GM21381 (cell line): ENCODE data around the gene ARL15.

Experiments used
- ATAC-seq: cut with Tn5 transposase; IDR thresholded peaks from one replicate; pipeline ENCODE4 v1.9.1; 2021; ENCODE audit warnings: mild to moderate bottlenecking, moderate library complexity; ENCODE audit not compliant: unreplicated experiment

Gene ARL15

GRCh38 chr5:54162184-54162583 lies 148.2 kb downstream of the ARL15 start:
- ATAC-seq, result no peak

DNA sequence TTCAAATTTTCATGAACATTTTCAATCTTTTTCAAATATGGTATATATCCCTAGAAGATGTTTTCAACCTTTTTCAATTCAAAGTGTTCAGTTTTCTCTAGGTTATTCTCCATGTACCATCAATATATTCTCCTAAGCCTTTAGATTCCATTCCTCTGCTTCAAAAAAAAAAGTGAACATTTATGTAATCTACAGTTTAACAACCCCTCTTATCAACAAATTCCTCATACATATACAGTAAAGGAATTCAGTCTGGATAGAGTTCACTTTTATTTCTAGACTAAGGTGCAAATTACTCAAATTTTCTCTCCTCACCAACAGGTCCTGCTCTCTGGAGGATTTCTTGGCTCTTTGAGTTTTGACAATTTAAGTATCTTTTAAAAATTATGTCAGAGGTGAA lies 150.0 kb downstream of the ARL15 start:
- ATAC-seq, result no peak

- no peak for ATAC-seq
Observed at GRCh38 chr5:54159893-54160195, 150.5 kb downstream of the ARL15 start.

DNA sequence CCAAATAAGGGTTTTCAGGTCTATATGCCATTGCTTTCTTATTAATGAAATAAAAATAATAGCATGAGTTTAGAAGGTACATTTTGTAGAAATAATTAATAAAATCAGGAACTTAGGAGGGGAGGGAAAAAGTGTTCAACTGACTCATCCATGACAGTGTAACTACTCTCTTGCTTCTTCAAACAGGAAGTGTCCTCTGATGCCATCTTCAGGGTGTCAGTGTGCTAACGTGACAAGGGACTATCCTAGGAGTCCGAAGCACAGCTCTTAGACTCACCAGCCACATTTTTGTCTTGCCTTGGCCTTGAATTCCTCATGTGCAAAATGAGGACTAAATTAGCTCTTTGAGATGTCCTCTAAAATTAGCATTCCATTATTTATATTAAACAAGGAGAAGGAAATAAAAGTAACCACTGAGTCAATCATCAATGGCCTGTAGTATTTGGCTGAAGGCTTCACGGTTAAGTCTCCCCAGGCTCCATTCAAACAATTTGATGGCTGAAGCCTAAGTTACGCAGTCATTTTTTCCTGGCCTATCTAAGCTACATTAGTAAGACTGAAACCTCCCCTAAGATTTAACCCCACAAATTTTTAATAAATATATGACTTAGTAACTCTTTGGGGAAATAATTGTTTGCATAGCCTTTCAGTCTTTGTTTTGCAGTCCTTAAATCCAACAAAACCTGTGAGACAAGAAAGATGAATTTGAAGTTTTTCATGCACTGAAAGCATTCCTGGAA lies 151.1 kb downstream of the ARL15 start:
- no peak for ATAC-seq

GRCh38 chr5:54156577-54156976 lies 153.8 kb downstream of the ARL15 start:
- no peak for ATAC-seq

- ATAC-seq, result no peak
Observed at GRCh38 chr5:54150841-54151240, 159.5 kb downstream of the ARL15 start.

DNA sequence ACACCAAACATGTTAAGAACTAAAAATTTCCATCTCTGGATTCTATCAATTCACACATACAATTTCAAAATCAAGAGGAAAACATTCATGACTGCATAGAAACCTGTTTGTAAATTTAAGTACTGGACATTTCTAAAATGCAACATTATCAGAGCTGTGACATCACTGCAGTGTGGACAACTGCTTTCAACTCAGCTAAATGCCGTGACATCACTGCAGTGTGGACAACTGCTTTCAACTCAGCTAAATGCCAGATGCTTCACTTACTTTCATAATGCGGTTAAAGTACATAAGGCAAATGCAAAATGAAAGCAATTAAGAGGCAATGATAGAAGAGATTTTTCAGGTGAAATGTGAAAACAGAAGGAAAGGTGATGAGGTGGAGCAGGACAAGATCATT lies 161.5 kb downstream of the ARL15 start:
- ATAC-seq, result no peak

DNA sequence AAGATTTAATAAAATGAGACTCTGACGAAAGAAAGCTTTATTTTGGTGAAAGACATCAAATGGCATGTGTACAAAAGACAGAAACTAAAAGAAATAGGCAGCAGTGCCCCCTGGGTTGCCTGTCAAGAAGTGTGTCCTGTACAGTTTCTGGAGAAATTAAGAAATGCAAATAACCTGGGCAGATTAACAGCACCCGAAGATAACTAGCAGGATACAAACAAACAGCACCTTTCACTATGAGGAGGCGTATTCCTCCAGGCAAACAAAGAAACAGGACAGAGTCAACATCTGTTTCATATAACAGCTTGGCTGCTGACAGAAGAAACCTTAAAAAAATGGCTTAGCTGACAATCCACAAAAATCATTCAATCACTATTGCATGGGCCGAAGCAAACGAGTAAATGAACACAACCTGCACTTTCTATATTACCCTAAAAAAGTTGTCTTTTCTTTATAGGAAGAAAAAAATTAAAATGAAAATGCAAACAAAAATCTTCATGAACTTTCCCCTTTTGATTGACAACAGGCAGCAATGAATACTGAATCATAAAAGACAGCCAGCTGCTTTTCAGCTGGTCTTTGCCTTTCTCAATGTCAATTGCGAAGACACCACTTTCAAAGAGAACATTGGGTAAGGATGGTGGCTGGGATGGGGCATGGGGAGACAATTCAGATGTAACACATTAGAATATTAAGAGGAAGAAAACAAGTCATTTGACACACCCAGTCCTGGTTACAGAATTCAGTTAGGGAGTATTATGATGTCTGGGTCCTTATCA lies 162.1 kb downstream of the ARL15 start:
- ATAC-seq, result no peak

DNA sequence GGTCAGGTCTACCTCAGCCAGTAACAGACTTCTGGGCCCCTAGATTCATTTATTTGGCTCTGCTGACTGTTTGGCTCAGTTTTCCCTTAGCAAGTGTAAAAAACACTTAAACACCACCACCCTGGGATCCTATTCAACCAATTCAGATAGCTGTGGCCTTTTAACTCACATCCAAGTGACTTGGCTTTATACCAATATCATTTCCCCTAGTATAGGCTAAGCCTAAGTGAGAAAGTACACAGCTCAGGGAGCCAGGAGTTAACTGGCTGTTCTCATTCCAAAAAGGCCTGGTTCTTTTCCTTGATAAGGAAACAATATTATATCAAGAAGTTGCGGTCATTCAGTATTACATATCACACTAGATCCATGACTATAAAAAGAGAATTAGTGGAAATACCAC lies 163.5 kb downstream of the ARL15 start:
- ATAC-seq, result no peak

- no peak for ATAC-seq
Observed at GRCh38 chr5:54146390-54146789, 164.0 kb downstream of the ARL15 start.

- no peak for ATAC-seq
Observed at GRCh38 chr5:54140247-54140840, 170.0 kb downstream of the ARL15 start.

DNA sequence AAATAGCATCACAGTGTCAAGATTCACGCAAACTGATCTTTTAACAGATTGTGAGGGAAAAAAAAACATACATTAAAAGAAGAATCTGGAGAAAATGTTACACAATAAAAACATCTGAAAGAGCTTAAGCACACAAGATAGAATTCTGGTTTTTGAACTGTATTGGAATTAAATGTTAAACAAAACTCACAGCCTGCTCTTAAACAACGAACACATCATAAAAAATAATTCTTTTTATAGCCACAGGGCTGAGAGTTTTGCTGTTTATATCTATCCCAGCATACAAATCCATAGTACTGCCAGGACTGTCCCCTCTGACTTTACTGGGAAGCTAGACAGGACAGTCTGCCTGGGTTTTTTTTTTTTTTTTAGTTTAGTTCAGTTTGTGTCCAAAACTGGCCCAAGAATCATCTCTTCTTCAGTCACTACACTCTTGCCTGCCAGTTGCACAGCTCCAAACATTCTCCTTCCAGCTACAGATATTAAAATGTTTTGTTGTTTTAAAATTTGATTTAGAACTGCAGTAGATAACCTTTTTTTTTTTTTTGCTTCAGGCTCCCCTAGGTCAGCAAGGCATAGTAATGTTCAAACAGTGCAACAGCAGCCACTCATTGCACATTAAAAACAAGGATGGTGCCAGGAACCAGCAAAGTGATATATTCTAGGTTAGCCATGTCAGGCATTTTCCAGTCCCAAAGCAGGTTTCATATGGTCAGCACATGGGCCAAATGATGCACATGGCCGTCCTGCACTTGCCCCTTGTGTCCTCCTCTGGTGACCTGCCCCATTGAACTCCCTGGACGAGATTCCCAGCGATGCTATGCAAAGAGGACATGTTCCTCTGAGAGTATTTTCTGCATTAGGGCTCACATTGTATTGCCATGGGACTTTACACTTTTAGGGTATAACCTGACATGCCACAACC lies 173.6 kb downstream of the ARL15 start:
- ATAC-seq, result no peak

GRCh38 chr5:54135042-54135441 lies 175.3 kb downstream of the ARL15 start:
- no peak for ATAC-seq

DNA sequence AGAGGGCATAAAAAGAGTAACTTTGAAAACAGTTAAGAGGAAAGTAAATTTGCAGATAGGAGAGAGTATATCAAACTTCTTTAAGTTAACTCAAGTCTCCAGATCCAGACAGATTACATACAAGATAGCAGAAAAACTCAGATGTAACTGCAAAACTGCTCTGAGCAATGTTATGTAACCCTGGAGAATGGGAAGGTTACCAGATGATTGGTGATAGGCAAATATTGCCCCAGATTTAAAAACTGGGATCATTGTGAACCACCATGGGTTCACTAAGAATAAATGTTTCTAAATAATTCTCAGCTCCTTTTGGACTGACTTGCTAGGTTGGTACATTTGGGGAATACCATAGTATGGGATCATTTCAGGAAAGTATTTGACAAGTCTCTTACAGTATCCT lies 176.5 kb downstream of the ARL15 start:
- no peak for ATAC-seq

DNA sequence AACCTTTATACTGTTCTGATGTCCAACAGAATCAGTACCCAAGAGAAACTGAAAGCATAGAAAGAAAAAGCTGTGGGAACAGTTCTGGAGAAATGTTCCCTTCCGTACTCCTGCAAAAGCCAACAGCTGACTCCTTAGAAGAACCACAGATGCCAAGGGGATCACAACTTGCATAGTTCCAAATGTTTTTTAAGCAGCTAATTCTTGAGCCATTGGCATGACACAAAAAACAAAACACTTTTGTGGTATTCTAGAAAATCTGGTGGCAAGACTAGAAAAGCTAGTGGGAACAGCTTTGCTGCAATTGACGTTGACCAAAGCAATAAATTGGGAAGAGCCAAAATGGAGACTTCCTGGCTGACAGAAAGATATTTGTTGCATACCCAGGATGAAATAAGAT lies 189.9 kb downstream of the ARL15 start:
- ATAC-seq, result no peak

DNA sequence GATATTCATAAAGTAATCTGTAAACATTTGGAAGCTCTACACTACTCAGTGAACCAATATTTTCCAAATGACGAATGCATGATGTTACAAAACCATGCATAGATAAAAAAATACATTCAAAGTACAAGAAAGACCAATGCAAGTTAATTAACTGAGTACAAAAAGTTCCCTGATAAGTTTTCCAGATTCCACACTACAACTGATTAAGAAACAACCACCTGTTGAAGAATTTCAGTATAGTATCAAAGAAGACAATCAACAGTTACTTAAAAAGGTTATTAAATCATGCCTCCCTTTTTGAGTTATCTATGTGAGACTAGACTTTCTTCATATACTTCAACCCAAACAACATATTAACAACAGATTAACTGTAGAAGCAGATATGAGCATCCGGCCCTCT lies 192.4 kb downstream of the ARL15 start:
- ATAC-seq, result no peak

DNA sequence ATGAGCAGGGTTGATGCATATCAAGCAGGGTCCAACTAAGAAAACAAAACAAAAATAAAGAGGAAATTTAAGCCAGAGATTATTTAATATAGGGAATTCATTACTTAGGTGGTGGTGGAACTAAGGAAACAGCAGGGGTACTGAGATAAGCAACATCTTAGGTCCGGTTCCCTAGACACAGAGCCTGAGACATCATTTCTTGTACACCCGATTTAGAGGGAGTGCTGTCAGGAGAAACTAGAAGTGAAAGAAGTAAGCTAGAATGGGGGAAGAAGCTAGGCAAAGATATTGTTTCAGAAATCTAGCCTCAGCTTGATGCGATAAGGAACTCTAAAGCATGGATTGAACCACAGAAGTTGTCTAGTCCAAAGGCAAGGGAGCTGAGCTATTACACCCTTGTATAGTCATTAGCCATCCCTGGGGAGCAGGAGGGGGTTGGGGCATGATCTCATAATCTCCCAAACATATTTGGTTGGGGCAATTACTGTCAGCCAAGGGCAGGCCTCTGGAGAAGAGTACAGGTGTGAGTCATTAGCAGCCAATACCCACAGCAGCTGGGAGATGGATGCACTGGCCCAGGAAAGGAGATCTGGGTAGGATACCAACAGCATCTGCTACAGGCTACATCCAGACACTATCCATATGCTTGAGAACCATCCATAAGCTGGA lies 194.5 kb downstream of the ARL15 start:
- ATAC-seq, result no peak

GRCh38 chr5:54113060-54113459 lies 197.3 kb downstream of the ARL15 start:
- no peak for ATAC-seq

- no peak for ATAC-seq
Observed at GRCh38 chr5:54109626-54110330, 200.6 kb downstream of the ARL15 start.

GRCh38 chr5:54108136-54108535 lies 202.2 kb downstream of the ARL15 start:
- no peak for ATAC-seq
